ENCODE measurements around the gene TGFB1I1.

- TF ChIP-seq POLR2AphosphoS5 (IDR thresholded peaks at IDR 0.05; ENCODE audit: low read depth, low read length) (peak; percentile 95), TAF1 (IDR thresholded peaks at IDR 0.05; ENCODE audit: borderline replicate concordance, low read depth, low read length) (peak; percentile 96), POLR2A (IDR thresholded peaks at IDR 0.05; ENCODE audit: low read depth, low read length) (peak; percentile 97)
Measured at GRCh38 chr16:31458844-31459686, 12.9 kb upstream of the TGFB1I1 start, which contains the start of gene ARMC5.
